ENCODE measurements around the gene CBFB. TPM values are rescaled to one million over a fixed set of nuclear protein-coding genes. Genes with fewer than 3 reads are reported as not detected.

The CBFB gene
- total RNA-seq, 6 experiments from 2014 or later, result 7.9 to 23.3 (median 18.9) TPM

DNA sequence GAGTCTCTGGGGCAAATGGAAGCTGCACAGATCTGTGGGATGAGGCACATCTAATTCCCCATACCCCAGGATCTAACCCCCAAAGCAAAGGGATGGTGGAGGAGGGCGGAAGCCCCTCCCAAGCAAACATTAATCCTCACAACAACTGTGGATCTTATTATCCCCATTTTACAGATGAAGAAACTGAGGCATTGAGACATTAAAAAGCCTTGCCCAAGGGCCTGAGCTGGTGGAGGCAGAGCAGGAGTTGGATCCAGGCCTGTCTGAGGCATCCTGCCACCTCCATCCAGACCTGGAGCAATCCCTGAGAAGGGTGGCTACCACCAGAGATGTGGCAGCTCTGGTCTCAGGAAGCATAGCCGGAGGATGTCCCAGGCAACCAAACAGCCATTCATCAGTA is 17.7 kb upstream of the CBFB start:
- Histone ChIP-seq H3K27me3 (no peaks in the 10 kb centered on the region), H3K4me1 (peaks cover 0 to 11% (median 3%) of the 10 kb centered on the region in 4 donors), H3K36me3 (no peaks in the 10 kb centered on the region), H3K9me3 (no peaks in the 10 kb centered on the region), H3K4me3 (no peak overlapping the region), H3K27ac (no peak overlapping the region)
- TF ChIP-seq CTCF (IDR thresholded peaks at IDR 0.05) (no peak), POLR2A (IDR thresholded peaks at IDR 0.05) (no peak)
- no peak for ATAC-seq
- intact Hi-C loops (cut with DNase I), result loop anchor here (10.0 kb wide), 1 partner anchor 144 kb away; the partner anchor contains the start of genes B3GNT9 (in 2 of the 2), FBXL8 (in 2 of the 2) and TRADD (in 2 of the 2)
- 100% methylated on average over 1 of the region's 2 CpGs for WGBS (ENCODE audit: insufficient coverage, low coverage, low lambda C conversion rate, missing lambda C conversion rate)
- no peak for DNase-seq

- H3K27ac ChIP-seq, result no peak overlapping the region
- no peaks in the 10 kb centered on the region for H3K36me3 ChIP-seq
- WGBS (ENCODE audit: insufficient coverage, low coverage, low lambda C conversion rate, missing lambda C conversion rate), result 0% methylated on average over 6 of the region's 21 CpGs
- H3K4me1 ChIP-seq, result peaks cover 0 to 11% (median 3%) of the 10 kb centered on the region in 4 donors
- intact Hi-C loops (cut with DNase I), result loop anchor here (10.0 kb wide), 1 partner anchor 141 kb away; the partner anchor contains the start of genes B3GNT9 (in 2 of the 2), FBXL8 (in 2 of the 2) and TRADD (in 2 of the 2)
- TF ChIP-seq CTCF (IDR thresholded peaks at IDR 0.05) (no peak), POLR2A (IDR thresholded peaks at IDR 0.05) (no peak)
- H3K4me3 ChIP-seq, result peak overlapping the region; percentile 32 to 53 (median 53)
- H3K27me3 ChIP-seq, result no peaks in the 10 kb centered on the region
- DNase-seq, result no peak
- no peak for ATAC-seq
- H3K9me3 ChIP-seq, result no peaks in the 10 kb centered on the region
Observed at GRCh38 chr16:67013233-67013822, 15.6 kb upstream of the CBFB start.

DNA sequence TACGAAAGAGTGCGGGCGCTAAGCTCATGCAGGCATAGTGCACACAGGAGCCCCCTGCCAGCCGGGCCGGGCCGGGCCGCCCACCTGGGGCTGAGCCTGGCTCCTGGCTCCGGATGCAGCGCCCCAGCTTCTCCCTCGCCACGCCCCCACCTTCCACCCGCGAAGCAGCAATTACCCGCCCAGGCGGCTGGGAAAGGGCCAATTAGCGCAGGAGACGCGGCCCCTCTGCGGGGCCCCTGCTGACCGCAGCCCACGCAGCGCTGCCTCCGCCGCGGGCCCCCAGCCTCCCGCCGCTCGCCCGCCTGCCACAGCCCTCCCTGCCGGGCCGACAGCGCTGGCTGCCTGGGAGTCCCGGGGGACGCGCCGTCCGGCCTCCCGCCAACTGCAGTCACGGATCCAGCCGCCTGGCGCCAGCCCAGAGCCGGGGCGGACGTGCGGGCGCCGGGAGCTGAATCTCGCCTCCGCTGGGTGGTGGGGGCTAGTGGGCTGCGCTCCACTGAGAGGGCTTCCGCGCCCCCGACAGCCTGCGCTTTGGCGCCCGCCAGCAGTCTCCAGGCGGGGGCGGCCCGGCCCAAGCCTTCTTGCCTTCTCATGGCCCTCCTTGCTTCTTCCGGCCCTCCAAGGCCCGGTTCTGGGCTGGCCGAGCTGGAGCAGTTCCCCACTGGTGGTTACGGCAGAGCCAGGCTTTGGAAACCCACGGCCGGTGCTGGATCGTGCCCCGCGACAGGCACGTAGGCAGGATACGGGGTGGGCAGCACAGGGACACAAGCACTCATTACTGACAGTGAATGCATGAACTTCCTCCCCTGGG is 14.9 kb upstream of the CBFB start:
- H3K4me3 ChIP-seq, result peak overlapping the region; percentile 32 to 53 (median 53)
- H3K27ac ChIP-seq, result peak overlapping the region in 1 of 3 donors; percentile 47
- TF ChIP-seq POLR2A (IDR thresholded peaks at IDR 0.05) (no peak), CTCF (IDR thresholded peaks at IDR 0.05) (peak in 3 of 4 donors; percentile 8 to 36 (median 22))
- no peaks in the 10 kb centered on the region for H3K27me3 ChIP-seq
- intact Hi-C loops (cut with DNase I), result loop anchor here (10.0 kb wide), 1 partner anchor 141 kb away; the partner anchor contains the start of genes B3GNT9 (in 2 of the 2), FBXL8 (in 2 of the 2) and TRADD (in 2 of the 2)
- ATAC-seq (peak; percentile 68 to 75 (median 70)), DNase-seq (peak; percentile 67 to 79 (median 70))
- no peaks in the 10 kb centered on the region for H3K36me3 ChIP-seq
- H3K4me1 ChIP-seq, result peaks cover 0 to 11% (median 3%) of the 10 kb centered on the region in 4 donors
- H3K9me3 ChIP-seq, result no peaks in the 10 kb centered on the region
- WGBS (ENCODE audit: insufficient coverage, low coverage, low lambda C conversion rate, missing lambda C conversion rate), result 0% methylated on average over 3 of the region's 70 CpGs

DNA sequence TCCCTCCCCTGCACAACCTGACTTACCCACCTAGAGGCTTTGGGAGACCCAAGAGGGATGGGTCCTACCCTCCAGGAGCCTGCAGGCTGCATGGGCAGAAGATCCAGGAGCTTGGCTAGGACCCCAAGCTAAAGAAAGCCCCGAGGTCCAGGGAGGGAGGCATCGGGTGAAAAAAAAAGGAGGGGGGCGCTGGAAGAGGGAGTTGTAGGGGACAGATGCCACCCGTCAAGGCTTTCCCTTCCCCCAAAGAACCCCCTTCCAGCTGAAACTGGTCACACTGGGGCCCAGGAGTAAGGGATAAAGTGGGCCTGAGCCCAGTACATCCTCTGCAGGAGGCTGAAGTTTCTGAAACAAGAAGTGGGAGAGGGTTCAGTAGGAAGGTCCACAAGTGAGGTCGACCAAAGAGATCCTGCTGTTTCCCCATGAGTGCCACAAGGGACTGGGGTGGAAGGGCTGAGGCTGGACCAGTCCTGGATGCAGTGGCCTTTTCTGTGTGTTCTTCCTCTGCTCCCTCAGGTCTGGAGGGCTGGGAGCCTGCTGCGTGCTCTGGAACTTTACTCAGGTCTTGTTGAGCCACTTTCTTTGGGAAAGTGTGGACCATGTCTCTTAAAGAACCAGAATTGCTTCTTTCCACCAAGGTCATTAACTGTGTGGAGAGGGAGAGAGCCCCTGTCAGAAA is 14.2 kb upstream of the CBFB start:
- DNase-seq, result peak in 1 of 3 donors; percentile 11
- intact Hi-C loops (cut with DNase I), result loop anchor here (10.0 kb wide), 1 partner anchor 140 kb away; the partner anchor contains the start of genes B3GNT9 (in 2 of the 2), FBXL8 (in 2 of the 2) and TRADD (in 2 of the 2)

More for the DNA sequence above, 14.2 kb upstream of the CBFB start:
- no peak for ATAC-seq
- TF ChIP-seq CTCF (IDR thresholded peaks at IDR 0.05), result no peak
- WGBS (ENCODE audit: insufficient coverage, low coverage, low lambda C conversion rate, missing lambda C conversion rate), result 66% methylated on average over 6 of the region's 6 CpGs
- Histone ChIP-seq H3K4me1 (peaks cover 0 to 11% (median 3%) of the 10 kb centered on the region in 4 donors), H3K36me3 (no peaks in the 10 kb centered on the region), H3K4me3 (no peak overlapping the region), H3K27me3 (no peaks in the 10 kb centered on the region), H3K9me3 (no peaks in the 10 kb centered on the region), H3K27ac (peak overlapping the region in 1 of 3 donors; percentile 47)

Measured in right lobe of liver (tissue), 6 donors.